HepG2 (cell line): Measurements from ENCODE around the gene FBXO11. TPM values are rescaled to one million over a fixed set of nuclear protein-coding genes. Genes with fewer than 3 reads are reported as not detected.
"Not testable (repeated sequence)": the region's sequence is repeated elsewhere in the genome, so short reads cannot be mapped to it uniquely, and the experiment has no call there.

ENCODE experiments used
- ATAC-seq: fragments of 200-7000 bp; cut with Tn5 transposase; 3 replicates; pipeline ENCODE4 v1.9.1; 2020; ENCODE audit warnings: mild to moderate bottlenecking, moderate library complexity
- BruUV-seq: library from RNA; stranded (reverse); fragments of 400-500 nt; replicated peaks from 2 replicates; lab custom pipeline; 2021; lab: Mats Ljungman, UMichigan
- CTCF ChIA-PET: fragments of 300-600 bp; formaldehyde crosslinking; extraction: SDS; loops from one replicate; lab custom pipeline; 2021; ENCODE audit warnings: low total read pairs, inconsistent platforms, low intra/inter-chr PET ratio; lab: Yijun Ruan, JAX
- POLR2A ChIA-PET: fragments of 350-600 bp; sonication (Branson Sonifier 250); formaldehyde crosslinking; loops from one replicate; lab custom pipeline; 2020; ENCODE audit warnings: antibody characterized with exemption, inconsistent platforms; lab: Yijun Ruan, JAX
- DNase-seq: peaks from one replicate; pipeline ENCODE4 v3.0.0-alpha.2; 2015; ENCODE audit warnings: low spot score
- FAIRE-seq: peaks from 3 replicates; lab custom pipeline; 2011; peaks lifted over from hg19 to GRCh38; lab: Jason Lieb, UNC
- H2AFZ ChIP-seq: one replicate; pipeline ENCODE4 v1.6.1; 2011; ENCODE audit warnings: low read length, inconsistent platforms
- H3K27ac ChIP-seq: fragments of 300-600 bp; 3 replicates; pipeline ENCODE4 v1.8.0; 2011; ENCODE audit warnings: mixed run types, mild to moderate bottlenecking, mixed read lengths, low read length, inconsistent platforms; ENCODE audit not compliant: insufficient read depth; ENCODE audit errors: extremely low read length
- H3K27me3 ChIP-seq, 2 experiments: fragments of 200-600 bp in 1 of 2; 2 replicates in 1 of 2; 3 replicates in 1 of 2; pipeline versions ENCODE4 v1.6.0 to v1.8.0; 2011; ENCODE audit warnings: low read length in 2 of 2, mild to moderate bottlenecking in 2 of 2, moderate library complexity in 2 of 2, inconsistent platforms in 1 of 2; ENCODE audit not compliant: insufficient read depth in 2 of 2, control insufficient read depth in 1 of 2
- H3K36me3 ChIP-seq, 2 experiments: fragments of 200-600 bp in 1 of 2; replicated peaks in 1 of 2; 2 replicates in 1 of 2; 3 replicates in 1 of 2; pipeline versions ENCODE4 v1.5.1 to v1.8.0; 2011; ENCODE audit warnings: low read length in 2 of 2, inconsistent platforms in 1 of 2; ENCODE audit not compliant: insufficient read depth in 2 of 2, control insufficient read depth in 1 of 2
- H3K4me1 ChIP-seq: 2 replicates; pipeline ENCODE4 v1.5.1; 2012; ENCODE audit warnings: low read length, inconsistent platforms; ENCODE audit not compliant: insufficient read depth
- H3K4me2 ChIP-seq: 2 replicates; pipeline ENCODE4 v1.6.0; 2011; ENCODE audit warnings: low read depth, low read length, inconsistent platforms
- H3K4me3 ChIP-seq, 3 experiments: fragments of 200-600 bp in 1 of 3; sonication (generic), shearing (Covaris generic) in 1 of 3; replicated peaks in 1 of 3; 2 replicates each; pipeline ENCODE4 v1.5.1; 2011 to 2016; ENCODE audit warnings: low read length in 3 of 3, inconsistent platforms in 2 of 3, low read depth in 2 of 3, mild to moderate bottlenecking in 2 of 3, control low read depth in 1 of 3, mixed read lengths in 1 of 3; ENCODE audit not compliant: insufficient read depth in 1 of 3
- H3K79me2 ChIP-seq: one replicate; pipeline ENCODE4 v1.6.1; 2011; ENCODE audit warnings: low read length, inconsistent platforms; ENCODE audit not compliant: insufficient read depth
- H3K9ac ChIP-seq: 2 replicates; pipeline ENCODE4 v1.6.0; 2011; ENCODE audit warnings: mild to moderate bottlenecking, low read depth, low read length, inconsistent platforms; ENCODE audit not compliant: insufficient read depth
- H3K9me3 ChIP-seq: 2 replicates; pipeline ENCODE4 v1.5.1; 2012; ENCODE audit warnings: mild to moderate bottlenecking, low read length
- H4K20me1 ChIP-seq: 2 replicates; pipeline ENCODE4 v1.6.0; 2011; ENCODE audit warnings: inconsistent platforms, mild to moderate bottlenecking, low read length, moderate library complexity; ENCODE audit not compliant: insufficient read depth
- FOXA3 ChIP-seq: IDR thresholded peaks from 2 replicates; pipeline ENCODE4 v1.6.1; 2016; ENCODE audit warnings: missing genetic modification reagents, missing compliant biosample characterization
- FUBP1 ChIP-seq: sonication (generic); formaldehyde crosslinking; IDR thresholded peaks from 2 replicates; pipeline ENCODE4 v1.5.1; 2020; ENCODE audit warnings: missing genetic modification reagents, mild to moderate bottlenecking, borderline replicate concordance
- HNF4G ChIP-seq, 2 experiments: sonication (generic) in 1 of 2; formaldehyde crosslinking in 1 of 2; IDR thresholded peaks; 2 replicates each; pipeline versions ENCODE4 v1.4.0 to v1.6.1; 2011 to 2020; ENCODE audit warnings: borderline replicate concordance in 2 of 2, low read depth in 2 of 2, mild to moderate bottlenecking in 2 of 2, low read length in 1 of 2, missing genetic modification reagents in 1 of 2, moderate library complexity in 1 of 2
- KLF15 ChIP-seq: sonication (generic); formaldehyde crosslinking; IDR thresholded peaks from 2 replicates; pipeline ENCODE4 v1.8.1; 2023; ENCODE audit warnings: borderline replicate concordance, mild to moderate bottlenecking, inconsistent platforms, missing genetic modification reagents, mixed read lengths
- PAX8 ChIP-seq: sonication (generic); formaldehyde crosslinking; IDR thresholded peaks from 2 replicates; pipeline ENCODE4 v1.8.0; 2022; ENCODE audit warnings: mild to moderate bottlenecking, missing genetic modification reagents, borderline replicate concordance
- RAD51 ChIP-seq: fragments of 450-650 bp; IDR thresholded peaks from 2 replicates; pipeline ENCODE4 v1.6.1; 2016; ENCODE audit warnings: borderline replicate concordance
- ZNF17 ChIP-seq: sonication (generic); formaldehyde crosslinking; IDR thresholded peaks from 2 replicates; pipeline ENCODE4 v1.5.0; 2020; ENCODE audit warnings: mild to moderate bottlenecking, missing genetic modification reagents
- ZNF3 ChIP-seq: IDR thresholded peaks from 2 replicates; pipeline ENCODE4 v1.7.0; 2017; ENCODE audit warnings: inconsistent platforms
- ZNF510 ChIP-seq: sonication (generic); formaldehyde crosslinking; IDR thresholded peaks from 2 replicates; pipeline ENCODE4 v1.4.0; 2020; ENCODE audit warnings: low read depth, mild to moderate bottlenecking, missing genetic modification reagents
- ZSCAN25 ChIP-seq: sonication (generic); formaldehyde crosslinking; IDR thresholded peaks from 2 replicates; pipeline ENCODE4 v1.8.0; 2022; ENCODE audit warnings: mild to moderate bottlenecking, missing genetic modification reagents
- WGBS: methylation state at CpG from one replicate; pipeline ENCODE4 v1.1.6; 2017; ENCODE audit warnings: low lambda C conversion rate; 5-methylcytosine and 5-hydroxymethylcytosine counted together
- in situ Hi-C: cut with HindIII; loops from 2 replicates; pipeline ENCODE4 v1.10.0; 2017; ENCODE audit warnings: low pct_unique_long_range_greater_than_20kb; ENCODE audit not compliant: extremely low pct_ligation_motif_present
- intact Hi-C: fragments of 100-400 bp; cut with micrococcal nuclease; formaldehyde crosslinking; loops from one replicate; pipeline ENCODE4 v1.10.0; 2022; ENCODE audit not compliant: unreplicated experiment
- polyA plus RNA-seq, 8 experiments: library from polyadenylated mRNA; depleted of rRNA in 3 of 8; stranded (reverse) in 7 of 8; unstranded in 1 of 8; fragments of >200 nt; fragmentation: Illumina TruSeq in 4 of 8; extraction: Trizol in 4 of 8; gene quantifications; 2 replicates each; pipeline versions ENCODE4 v1.2.1 to v1.2.3, GENCODE V29; 2011 to 2016; ENCODE audit warnings: low read depth in 4 of 8, missing spikeins in 1 of 8, mixed read lengths in 1 of 8; ENCODE audit not compliant: insufficient read depth in 1 of 8
- total RNA-seq, 5 experiments: library from RNA; depleted of rRNA; stranded (reverse); fragments of >200 nt; fragmentation: Illumina TruSeq; extraction: Trizol; gene quantifications; 2 replicates each; pipeline ENCODE4 v1.2.3, GENCODE V29; 2016; ENCODE audit warnings: low read depth in 1 of 5

FBXO11 gene
- total and polyA plus RNA-seq, 2 of the 13 experiments (the other 11 are each of a cell fraction or from before 2014, with no cell fraction given): 27.9 to 47.6 TPM

- TF ChIP-seq ZNF510 (CRISPR knock-in tag) (no peak), KLF15 (CRISPR knock-in tag) (no peak), ZSCAN25 (CRISPR knock-in tag) (no peak), FOXA3 (CRISPR knock-in tag) (no peak), ZNF3 (CRISPR knock-in tag) (no peak), RAD51 (no peak), HNF4G (IDR thresholded peaks at IDR 0.05; ENCODE audit: borderline replicate concordance, low read depth, low read length) (no peak), HNF4G (CRISPR knock-in tag; IDR thresholded peaks at IDR 0.05; ENCODE audit: borderline replicate concordance, low read depth) (no peak)
Measured at GRCh38 chr2:47917276-47917961, 11.1 kb upstream of the FBXO11 start (continued).

- no peak overlapping the region for H3K4me2 ChIP-seq
- H4K20me1 ChIP-seq: no peaks in the 10 kb centered on the region
- 50% methylated on average over 1 of the region's 1 CpG for WGBS
- no peak overlapping the region for H3K9ac ChIP-seq
- DNase-seq: no peak
- intact Hi-C loops: no loop called here
- no peak overlapping the region for H3K27ac ChIP-seq
- H3K9me3 ChIP-seq: no peaks in the 10 kb centered on the region
- BruUV-seq: no TSS peak
- no peaks in the 10 kb centered on the region for H3K79me2 ChIP-seq
- no peak for TF ChIP-seq ZNF17 (CRISPR knock-in tag)
- no peak for TF ChIP-seq FUBP1
- TF ChIP-seq PAX8 (CRISPR knock-in tag): no peak
- TF ChIP-seq, all 625 proteins: peak for 0
- Histone ChIP-seq H2AFZ (no peak overlapping the region), H3K4me1 (peaks cover 6% of the 10 kb centered on the region; the same call in 1 of the 2 replicates), H3K36me3 (no peaks in the 10 kb centered on the region), H3K4me3 (no peak overlapping the region), H3K27me3 (peaks cover 0 to 1% of the 10 kb centered on the region in 2 experiments; a peak in 2 of 5 replicates)
- ATAC-seq (no peak), FAIRE-seq (no peak)
- CTCF ChIA-PET: no interaction called here
- POLR2A ChIA-PET: no interaction called here
- in situ Hi-C loops: no loop called here
Measured at GRCh38 chr2:47916412-47916811, 10.1 kb upstream of the FBXO11 start.

- BruUV-seq, FAIRE-seq, H2AFZ ChIP-seq, H3K27ac ChIP-seq, H3K4me3 ChIP-seq, H3K79me2 ChIP-seq, H3K9me3 ChIP-seq, H4K20me1 ChIP-seq, CTCF ChIA-PET, H3K27me3 ChIP-seq, ATAC-seq, H3K4me2 ChIP-seq, H3K36me3 ChIP-seq, H3K9ac ChIP-seq, in situ Hi-C loops, DNase-seq, H3K4me1 ChIP-seq, POLR2A ChIA-PET, intact Hi-C loops: not testable (repeated sequence)
- 51% methylated on average over 4 of the region's 4 CpGs for WGBS
Measured at GRCh38 chr2:47910662-47911061, 4.4 kb upstream of the FBXO11 start.
